Hematopoietic multipotent progenitor cell treated with erythropoietin and hydrocortisone succinate and interleukin-3 and kit ligand, for 17 days (in vitro differentiated cells): ENCODE measurements around the gene MARS1.
A peak's percentile ranks its signal among the peaks of the same experiment; 100 is the strongest.
"Not testable (repeated sequence)": the region's sequence is repeated elsewhere in the genome, so short reads cannot be mapped to it uniquely, and the experiment has no call there.

Experiments used
- DNase-seq: peaks from one replicate; pipeline ENCODE4 v3.0.0-alpha.2; 2015; ENCODE audit warnings: low spot score

Gene MARS1

GRCh38 chr12:57551637-57552305 lies 63.9 kb downstream of the MARS1 start:
- no peak for DNase-seq

- peak; percentile 35 for DNase-seq
Measured at GRCh38 chr12:57552306-57552651, 64.4 kb downstream of the MARS1 start.

- DNase-seq, result no peak
Measured at GRCh38 chr12:57552835-57553313, 65.0 kb downstream of the MARS1 start.

- DNase-seq, result no peak
Measured at GRCh38 chr12:57553343-57554202, 65.7 kb downstream of the MARS1 start.

GRCh38 chr12:57554453-57554852 lies 66.6 kb downstream of the MARS1 start:
- no peak for DNase-seq

GRCh38 chr12:57554897-57555296 lies 67.0 kb downstream of the MARS1 start:
- no peak for DNase-seq

GRCh38 chr12:57558864-57559263 lies 71.0 kb downstream of the MARS1 start:
- DNase-seq, result no peak

GRCh38 chr12:57560516-57560915 lies 72.6 kb downstream of the MARS1 start:
- no peak for DNase-seq

GRCh38 chr12:57561117-57561516 lies 73.2 kb downstream of the MARS1 start:
- DNase-seq, result not testable (repeated sequence)

- DNase-seq, result no peak
Measured at GRCh38 chr12:57563358-57563757, 75.5 kb downstream of the MARS1 start.

- no peak for DNase-seq
Measured at GRCh38 chr12:57564178-57564740, 76.4 kb downstream of the MARS1 start.
